ENCODE data around the gene CDK14.

DNA sequence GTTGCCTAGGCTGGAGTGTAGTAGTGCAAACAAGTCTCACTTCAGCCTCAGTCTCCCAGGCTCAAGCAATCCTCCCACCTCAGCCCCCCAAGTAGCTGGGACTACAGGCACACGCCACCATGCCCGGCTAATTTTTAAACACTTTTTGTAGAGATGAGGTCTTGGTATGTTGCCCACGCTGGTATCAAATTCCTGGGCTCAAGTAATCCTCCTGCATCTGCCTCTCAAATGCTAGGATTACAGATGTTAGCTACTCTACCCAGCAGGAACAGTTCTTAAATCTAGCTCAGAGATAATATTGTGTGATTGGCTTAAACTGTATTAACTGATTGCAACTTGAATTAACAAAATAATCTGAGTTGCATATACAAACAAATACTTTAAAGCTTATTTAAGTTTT lies 82.9 kb downstream of the CDK14 start:
- TF ChIP-seq, protein P1, sequence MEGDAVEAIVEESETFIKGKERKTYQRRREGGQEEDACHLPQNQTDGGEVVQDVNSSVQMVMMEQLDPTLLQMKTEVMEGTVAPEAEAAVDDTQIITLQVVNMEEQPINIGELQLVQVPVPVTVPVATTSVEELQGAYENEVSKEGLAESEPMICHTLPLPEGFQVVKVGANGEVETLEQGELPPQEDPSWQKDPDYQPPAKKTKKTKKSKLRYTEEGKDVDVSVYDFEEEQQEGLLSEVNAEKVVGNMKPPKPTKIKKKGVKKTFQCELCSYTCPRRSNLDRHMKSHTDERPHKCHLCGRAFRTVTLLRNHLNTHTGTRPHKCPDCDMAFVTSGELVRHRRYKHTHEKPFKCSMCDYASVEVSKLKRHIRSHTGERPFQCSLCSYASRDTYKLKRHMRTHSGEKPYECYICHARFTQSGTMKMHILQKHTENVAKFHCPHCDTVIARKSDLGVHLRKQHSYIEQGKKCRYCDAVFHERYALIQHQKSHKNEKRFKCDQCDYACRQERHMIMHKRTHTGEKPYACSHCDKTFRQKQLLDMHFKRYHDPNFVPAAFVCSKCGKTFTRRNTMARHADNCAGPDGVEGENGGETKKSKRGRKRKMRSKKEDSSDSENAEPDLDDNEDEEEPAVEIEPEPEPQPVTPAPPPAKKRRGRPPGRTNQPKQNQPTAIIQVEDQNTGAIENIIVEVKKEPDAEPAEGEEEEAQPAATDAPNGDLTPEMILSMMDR (IDR thresholded peaks at IDR 0.05), result no peak
- TF ChIP-seq POLR2A (IDR thresholded peaks at IDR 0.05), result no peak
